ENCODE data around the gene FBXO3.
"Not testable (repeated sequence)": the region's sequence is repeated elsewhere in the genome, so short reads cannot be mapped to it uniquely, and the experiment has no call there.

The FBXO3 gene

DNA sequence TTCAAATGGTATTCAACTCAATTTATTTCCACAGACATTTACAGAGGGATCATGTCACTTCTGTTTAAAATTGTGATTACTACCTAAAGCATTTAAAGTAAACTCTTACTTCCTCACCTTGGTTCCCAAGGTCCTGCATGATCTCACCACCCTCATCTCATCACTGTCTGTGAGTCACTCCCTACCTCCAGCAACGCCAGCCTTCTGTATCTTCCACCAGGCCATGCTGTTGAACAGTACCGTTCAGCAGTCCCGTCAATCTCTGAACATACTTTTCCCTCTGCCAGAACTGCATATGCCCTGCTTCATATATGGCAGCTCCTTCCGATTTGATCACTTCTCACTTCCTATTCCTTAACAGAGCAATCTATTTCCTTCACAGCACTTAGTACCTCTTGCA lies 2.0 kb downstream of the FBXO3 start:
- DNase-seq, result peak; percentile 8

DNA sequence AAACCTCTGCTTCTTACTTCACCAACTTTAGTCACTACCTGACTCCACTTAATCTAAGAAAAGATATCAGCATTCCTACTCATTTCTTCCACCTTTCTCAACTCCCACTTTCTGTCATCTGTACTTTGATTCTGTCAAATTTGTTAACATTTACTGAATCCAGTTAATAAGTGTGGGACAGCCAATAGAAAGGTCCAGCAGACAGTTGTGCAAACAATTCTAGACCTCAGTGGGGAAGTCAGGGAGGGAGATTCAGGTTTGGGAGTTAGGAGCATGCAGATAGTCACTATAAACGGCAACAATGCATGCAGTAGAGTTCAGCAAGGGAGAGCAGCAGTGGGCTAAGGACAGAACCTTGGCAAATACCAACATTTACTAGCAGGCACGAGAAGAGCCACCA lies 4.1 kb downstream of the FBXO3 start:
- no peak for DNase-seq

DNA sequence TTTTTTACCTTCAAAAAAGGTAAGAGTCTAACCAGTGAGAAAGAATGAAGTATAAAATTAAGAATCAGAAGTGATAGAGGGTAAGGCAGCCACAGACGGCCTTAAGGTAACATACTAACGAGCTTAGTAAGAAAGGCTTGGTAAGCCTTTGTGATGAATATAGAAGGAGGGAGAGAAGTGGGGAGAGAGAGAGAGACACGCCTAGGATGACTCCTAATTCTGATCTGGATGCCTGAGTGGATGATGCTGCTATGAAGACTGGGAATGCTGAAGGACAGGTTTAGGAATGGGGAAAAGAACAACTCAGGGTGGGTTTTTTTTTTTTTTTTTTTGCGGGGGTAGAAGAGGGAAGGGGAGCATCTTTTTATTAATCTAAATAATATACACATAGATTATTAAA lies 4.8 kb downstream of the FBXO3 start:
- DNase-seq, result no peak

DNA sequence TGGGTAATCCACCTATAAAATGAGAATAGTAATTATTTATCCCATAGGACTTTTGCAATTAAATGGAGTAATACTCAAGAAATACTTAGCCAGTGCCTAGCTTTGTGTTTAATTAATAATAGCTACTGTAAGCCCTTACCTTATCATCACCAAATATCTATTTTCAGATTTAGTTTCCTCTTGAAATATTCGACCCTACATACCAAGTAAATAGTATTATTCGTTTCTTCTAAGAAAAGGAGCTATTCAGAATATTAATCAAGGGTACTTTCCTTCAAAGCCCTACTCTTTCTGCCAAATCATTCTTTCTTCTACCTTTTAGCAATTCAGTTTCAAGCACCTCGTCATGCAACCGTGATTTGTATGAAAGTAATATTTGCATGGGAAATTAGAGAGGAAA lies 6.7 kb downstream of the FBXO3 start:
- no peak for DNase-seq

DNA sequence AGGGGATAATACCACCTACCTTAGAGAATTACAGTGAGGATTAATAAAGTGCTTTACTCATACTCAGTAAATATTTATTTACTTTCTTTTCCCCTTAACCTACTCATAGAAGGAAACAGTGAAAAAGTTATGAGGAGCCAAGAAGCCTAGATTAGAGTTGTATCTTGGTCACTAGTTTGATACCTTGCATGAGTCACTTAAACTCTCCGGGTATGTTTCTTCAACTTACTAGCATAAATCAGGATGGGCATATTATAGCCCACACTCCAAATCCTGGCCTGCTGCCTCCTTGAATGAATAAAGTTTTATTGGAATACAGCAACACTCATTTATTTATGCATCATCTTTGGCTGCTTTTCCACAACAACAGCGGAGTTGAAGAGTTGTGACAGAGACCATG lies 8.2 kb downstream of the FBXO3 start:
- DNase-seq, result no peak

DNA sequence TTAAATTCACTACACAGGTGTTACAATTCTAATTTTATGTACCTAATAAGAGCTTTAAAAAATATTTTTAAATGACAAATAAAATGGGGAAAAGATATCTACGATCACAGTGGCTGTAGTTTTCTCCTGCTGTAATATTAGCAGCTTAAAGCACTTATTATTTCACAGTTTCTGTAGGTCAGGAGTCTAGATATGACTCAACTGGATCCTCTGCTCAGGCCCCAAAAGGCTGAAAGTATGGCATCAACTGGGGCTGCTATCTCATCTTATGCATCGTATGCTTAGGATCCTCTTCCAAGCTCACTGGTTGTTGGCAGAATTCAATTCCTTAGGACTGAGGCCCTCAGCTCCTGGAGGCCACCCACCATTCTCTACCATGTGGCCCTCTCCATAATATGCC lies 12.8 kb downstream of the FBXO3 start:
- no peak for DNase-seq

DNA sequence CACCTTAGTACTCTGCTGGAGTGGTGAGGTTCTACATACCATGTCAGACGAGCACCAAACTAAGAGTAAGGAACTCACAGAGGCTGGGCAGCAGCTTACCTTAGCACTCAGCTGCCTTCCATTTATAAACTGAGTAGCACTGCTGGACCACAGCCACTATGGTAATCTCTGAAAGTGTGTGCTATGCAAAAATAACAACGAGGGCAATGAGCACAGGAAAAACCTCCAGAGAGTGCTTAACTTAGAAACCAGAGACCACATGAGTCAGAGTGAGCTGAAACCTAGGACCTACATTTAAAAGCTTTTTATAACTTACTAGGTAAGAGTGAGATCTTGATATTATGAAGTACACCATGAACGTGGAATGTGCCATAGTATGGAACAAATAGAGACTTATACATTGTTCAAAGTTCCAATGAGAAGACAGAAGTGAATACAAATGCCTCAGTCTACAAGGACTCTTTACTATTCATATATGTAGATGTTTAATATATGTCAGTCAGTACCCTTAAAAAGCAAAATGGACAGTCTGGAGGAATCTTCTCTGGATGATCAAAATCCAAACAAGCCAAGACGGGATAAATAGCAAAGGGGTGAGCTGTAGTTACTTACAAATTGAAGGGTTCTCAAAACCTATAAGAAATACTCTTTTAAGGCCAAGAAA lies 20.9 kb downstream of the FBXO3 start:
- no peak for DNase-seq

DNA sequence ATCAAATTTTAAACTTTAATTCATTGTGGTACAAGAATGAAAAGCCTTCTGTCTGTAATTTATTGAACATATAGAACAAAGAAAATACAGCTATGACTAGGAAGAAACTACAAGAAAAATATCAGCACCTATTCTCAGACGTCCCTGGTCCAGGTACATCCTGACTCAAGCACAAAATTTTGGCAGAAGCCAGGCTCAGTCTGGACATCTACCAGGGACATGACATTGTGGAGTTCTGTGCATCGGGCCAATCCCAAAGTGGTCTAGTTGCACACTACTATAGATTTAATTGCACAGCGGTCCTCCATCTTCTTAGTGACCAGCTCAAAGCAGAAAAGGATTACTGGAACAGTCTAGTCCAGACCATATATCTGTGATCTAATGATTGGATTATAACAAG lies 22.4 kb downstream of the FBXO3 start:
- DNase-seq, result no peak

DNA sequence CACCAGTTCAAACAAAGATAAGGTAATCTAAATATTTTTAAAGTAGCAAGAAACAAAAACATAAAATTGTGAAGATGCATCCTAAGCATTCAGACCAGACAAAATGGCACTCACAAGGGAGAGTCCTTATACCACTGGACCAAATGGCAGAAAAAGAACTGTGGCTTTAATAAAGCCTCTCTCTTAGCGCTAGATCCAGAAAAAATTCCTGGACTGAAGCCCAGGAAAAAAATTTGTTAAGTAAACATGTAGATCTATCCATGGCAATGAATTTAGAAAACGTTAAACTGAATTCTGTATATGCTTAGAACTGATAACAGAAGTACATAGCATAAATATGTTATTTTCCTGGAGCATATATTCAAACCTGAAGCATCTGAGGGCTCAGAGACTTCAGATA lies 26.3 kb downstream of the FBXO3 start:
- DNase-seq, result no peak

DNA sequence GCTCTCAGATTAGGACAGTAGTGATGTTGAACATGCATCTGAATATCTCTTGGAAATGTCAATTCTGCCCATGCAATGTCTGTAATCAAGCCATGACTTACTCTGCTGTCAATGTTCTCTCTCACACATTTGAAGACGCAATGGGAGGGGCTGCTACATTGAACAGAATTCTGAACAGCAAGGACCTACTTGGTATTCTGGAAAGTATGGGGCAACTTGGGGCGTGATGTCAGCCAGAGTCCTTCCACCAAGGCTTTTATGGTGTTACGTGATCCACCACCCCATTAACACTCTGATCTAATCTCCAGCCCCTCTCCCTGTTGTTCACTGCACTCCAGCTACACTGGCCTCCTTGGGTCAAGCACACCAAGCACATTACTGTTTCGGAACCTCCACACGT lies 31.0 kb downstream of the FBXO3 start:
- no peak for DNase-seq

DNA sequence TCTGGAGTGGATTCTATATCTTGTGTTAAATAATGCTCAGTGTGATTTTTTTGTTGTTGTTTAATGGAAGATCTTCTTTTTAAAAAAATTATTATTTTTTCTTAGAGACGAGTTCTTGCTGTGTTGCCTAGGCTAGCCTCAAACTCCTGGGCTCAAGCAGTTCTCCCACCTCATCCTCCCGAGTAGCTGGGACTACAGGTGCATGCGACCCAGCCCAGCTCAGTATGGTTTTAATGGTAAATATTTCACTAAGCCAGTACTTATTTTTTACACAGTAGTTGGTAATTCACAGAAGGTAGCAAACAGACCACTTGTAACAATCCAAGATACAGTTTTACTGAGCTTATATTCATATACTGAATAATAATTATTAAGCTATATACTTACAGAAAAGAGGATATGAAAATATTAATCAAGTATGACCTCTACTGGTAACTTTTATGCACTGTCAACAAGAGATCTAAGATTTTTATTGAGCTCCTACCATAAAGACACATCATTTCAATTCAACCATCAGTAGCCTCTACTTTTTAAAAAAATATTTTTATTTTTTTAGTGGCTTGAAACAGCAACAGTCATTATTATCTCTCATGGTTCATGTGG lies 32.0 kb downstream of the FBXO3 start:
- DNase-seq, result no peak

DNA sequence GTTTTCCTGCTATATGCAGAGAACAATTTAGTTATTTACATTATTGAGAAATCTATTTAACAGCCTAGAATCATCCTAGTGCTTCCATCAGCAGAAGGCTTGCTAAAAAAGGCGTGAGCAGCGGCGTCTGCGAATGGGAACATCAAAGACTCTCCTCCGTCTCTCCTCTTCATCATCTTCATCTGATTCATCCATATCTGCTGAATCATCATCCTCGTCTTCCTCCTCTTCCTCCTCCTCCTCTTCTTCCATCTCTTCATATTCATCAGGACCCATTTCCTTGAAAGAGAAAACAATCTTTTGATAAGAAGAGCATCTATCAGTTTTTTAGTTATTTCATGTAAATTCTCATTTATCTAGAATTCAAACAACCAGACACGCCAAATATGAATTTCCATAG lies 32.5 kb downstream of the FBXO3 start:
- no peak for DNase-seq

DNA sequence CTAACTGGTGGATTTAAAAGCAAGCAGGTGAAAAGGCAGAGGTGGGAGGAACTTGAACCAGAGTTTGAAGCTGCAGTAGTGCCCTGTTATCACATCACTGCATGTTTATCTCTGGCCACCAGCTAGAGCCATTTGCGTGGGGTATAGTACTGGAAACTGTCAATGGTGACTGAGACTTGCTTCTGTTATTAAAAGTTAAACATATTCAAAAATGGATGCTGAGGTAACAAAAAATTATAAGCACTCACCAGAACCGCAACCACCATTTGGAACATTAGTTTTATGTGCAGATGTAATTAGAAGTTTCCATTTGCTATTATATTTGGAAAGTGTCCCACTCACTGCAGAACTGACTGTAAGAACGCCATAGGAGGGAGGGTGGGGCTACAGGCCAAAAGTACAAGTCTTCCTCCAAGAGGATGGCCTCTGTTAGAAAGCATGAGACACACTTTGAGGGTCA lies 36.9 kb downstream of the FBXO3 start:
- no peak for DNase-seq

DNA sequence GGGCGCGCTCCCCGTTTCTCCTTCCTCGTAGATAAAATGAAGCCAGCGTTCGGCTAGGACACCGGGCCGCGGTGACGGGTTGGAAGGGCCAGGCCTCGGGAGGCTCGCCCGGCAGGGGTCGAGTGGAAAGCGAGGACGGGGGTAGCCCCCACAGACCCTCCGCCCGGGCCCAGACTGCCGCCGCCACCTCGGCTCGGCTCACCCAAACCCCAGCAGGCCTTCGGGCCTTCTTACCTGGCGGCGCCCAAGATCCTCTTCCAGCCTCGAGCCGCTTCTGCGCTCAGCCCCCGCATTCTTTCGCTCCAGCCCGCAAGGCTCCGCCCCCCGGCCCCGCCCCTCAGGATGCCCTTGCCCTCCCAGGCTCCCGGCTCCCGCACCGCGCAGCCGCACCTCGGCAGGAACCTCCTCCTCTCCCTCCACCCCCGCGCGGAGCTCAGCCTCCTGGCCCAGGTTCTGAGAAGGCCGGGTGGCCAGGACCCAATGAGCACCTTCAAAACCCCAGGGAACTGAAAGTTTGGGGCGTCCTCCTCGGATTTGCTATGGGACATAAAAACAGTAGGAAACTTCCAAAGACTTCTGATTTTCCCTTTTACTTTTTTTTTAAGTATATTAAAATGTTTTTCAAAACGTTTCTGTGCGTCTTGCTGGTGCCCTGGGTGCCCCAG lies 38.0 kb downstream of the FBXO3 start, which contains the start of gene CD59:
TSS of gene CD59 (minus strand) at position 276 of the 665 bp plus-strand sequence. CDS start 13,978 bp downstream, outside the sequence.
- DNase-seq, result peak; percentile 94

DNA sequence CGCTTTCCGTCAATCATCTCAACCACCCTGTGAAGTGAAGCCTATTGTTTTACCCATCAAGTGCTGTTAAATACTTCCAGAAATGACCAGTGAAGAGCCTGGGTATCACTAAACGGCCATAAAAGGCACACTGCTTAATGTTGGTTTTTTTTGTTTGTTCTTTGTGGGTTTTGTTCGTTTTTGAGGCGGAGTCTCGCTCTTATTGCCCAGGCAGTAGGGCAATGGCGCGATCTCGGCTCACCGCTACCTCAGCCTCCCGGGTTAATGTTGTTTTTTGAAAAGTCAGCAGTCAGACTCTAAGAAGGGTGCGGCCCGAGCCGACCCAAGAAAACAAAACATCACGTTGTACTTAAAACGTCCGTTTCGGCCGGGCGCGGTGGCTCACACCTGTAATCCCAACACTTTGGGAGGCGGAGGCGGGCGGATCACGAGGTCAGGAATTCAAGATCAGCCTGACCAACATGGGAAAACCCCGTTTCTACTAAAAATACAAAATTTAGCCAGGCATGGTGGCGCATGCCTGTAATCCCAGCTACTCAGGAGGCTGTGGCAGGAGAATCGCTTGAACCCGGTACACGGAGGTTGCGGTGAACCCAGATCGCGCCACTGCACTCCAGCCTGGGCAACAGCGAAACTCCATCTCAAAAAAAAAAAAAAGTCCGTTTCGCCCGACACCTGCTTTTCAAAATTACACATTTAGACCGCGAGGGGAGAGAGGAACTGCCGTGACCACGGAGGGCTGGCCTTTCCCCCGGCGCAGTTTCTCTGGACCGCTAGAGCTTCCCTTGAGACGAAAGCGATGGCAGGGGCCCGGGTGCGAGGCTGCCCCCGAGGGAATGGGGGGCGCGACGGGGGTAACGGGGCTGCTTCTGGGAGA lies 38.8 kb downstream of the FBXO3 start:
- DNase-seq, result peak; percentile 56

DNA sequence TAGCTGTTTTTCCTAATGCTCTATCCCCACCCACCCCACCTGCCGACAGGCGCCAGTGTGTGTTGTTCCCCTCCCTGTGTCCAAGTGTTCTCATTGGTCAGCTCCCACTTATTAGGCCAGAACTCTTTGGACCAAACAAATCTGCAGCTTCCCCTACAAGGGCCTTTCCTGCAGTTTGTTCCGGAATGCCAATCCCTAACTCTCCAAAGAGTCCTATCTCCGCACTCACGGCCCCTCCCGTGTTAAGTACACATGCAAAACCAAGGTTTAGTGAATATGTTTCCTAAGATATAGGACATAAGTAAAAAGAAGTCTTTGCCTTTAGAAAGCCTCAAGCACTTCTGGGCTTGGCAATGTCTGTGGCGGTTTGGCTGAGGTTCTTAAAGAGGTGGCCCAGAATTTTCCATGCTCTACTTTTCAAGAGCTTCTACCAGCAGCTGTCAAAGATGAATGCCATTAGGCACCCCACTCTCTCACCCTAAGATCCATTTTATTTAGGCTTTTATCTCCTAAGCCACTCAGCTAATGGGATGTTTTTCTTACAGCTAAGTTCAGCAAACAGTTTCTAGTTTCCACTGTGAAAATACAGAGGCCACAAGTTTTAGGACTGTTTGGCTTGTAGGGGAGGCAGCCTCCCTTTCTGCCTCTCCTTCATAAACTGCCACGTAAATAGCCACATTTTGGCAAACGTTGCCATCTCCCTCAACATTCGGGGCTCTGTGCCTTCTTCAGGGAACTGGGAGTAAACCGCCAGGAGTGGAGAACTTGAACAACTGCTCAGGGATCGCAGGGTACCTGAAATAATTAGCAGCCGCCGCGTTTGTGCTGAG lies 39.7 kb downstream of the FBXO3 start:
- DNase-seq, result no peak

DNA sequence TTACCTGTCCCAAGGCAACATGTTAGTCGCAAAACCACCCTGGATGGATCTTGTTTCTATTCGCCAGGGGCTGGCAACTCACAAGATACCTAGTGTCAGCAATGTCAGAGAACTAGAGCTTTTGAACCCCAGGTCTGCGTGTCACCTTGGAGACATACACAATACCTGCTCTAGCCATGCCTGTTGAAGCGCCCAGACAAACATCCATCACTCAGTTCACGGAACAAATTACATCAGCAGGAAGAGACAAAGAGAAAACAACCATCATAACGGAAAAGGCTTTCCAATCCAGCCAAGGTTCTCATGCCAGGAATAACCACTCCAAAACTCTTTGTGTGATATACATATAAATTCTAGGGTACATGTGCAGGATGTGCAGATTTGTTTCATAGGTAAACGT lies 40.3 kb downstream of the FBXO3 start:
- DNase-seq, result no peak

DNA sequence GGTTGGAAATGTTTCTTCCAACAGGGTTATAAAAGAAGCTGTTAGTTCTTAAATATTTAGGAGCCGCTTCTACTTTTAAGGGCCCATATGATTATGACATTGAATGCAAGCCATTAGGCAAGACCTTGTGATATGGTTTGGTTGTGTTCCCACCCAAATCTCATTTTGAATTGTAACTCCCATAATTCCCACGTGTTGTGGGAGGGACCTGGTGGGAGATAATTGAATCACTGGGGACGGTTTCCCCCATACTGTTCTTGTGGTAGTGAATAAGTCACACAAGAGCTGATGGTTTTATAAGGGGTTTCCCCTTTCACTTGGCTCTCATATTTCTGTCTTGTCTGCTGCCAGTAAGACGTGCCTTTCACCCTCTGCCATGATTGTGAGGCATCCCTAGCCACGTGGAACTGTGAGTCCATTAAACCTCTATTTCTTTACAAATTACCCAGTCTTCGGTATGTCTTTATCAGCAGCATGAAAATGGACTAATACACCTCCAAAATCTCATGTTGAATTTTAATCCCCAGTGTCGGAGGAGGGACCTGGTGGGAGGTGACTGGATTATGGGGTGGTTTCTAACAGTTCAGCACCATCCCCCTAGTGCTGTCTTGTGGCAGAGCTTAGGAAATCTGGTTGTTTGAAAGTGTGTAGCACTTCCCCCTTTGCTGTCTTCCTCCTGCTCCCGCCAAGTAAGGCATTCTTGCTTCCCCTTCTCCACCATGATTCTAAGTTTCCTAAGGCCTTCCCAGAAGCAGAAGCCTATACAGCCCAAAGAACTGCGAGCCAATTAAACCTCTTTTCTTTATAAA lies 42.4 kb downstream of the FBXO3 start:
- peak; percentile 57 for DNase-seq

DNA sequence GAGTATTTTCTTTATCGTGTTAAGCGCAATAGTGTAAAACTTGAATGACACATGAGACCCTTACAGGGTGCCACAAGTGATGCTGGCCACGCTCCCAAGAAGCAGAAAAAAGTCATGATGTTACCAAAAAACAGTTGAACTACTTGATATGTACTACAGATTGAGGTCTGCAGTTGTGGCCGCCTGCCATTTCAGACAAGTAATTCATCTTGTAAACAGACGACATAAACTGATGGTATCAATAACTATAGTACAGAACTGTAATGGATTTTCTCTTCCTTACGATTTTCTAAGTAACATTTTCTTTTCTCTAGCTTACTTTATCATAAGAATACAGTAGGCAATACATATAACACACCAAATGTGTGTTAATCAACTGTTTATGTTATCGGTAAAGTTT lies 43.6 kb downstream of the FBXO3 start:
- DNase-seq, result no peak

DNA sequence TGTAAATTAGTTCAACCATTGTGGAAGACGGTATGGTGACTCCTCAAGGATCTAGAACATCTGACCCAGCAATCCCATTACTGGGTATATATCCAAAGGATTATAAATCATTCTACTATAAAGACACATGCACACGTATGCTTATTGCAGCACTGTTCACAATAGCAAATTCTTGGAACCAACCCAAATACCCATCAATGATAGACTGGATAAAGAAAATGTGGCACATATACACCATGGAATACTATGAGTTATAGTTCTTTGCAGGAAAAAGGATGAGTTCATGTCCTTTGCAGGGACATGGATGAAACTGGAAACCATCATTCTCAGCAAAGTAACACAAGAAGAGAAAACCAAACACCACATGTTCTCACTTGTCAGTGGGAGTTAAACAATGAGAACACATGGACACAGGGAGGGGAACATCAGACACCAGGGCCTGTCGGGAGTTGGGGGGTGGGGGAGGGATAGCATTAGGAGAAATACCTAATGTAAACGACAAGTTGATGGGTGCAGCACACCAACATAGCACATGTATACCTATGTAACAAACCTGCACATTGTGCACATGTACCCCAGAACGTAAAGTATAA lies 45.2 kb downstream of the FBXO3 start:
- DNase-seq, result not testable (repeated sequence)

DNA sequence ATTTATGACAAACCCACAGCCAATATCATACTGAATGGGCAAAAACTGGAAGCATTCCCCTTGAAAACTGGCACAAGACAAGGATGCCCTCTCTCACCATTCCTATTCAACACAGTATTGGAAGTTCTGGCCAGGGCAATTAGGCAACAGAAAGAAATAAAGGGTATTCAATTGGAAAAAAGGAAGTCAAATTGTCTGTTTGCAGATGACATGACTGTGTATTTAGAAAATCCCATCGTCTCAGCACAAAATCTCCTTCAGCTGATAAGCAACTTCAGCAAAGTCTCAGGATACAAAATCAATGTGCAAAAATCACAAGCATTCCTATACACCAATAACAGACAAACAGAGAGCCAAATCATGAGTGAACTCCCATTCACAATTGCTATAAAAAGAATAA lies 46.8 kb downstream of the FBXO3 start:
- not testable (repeated sequence) for DNase-seq

All from activated CD4-positive, alpha-beta T cell treated with anti-CD3 and anti-CD28 coated beads for 48 hours (primary cell).